Spleen (tissue), 11 donors: Measurements from ENCODE around the gene TEKT5. TPM values are rescaled to one million over a fixed set of nuclear protein-coding genes. Genes with fewer than 3 reads are reported as not detected.

ENCODE experiments used
- DNase-seq: peaks from one replicate; pipeline ENCODE4 v3.0.0-alpha.2; 2020
- H3K27ac ChIP-seq, 8 donors: fragments of 200-600 bp; sonication (generic) in 7 of 8; 1 replicate in 4 of 8; 2 replicates in 4 of 8; pipeline versions ENCODE4 v1.5.0 to v1.8.0; 2016 to 2021; ENCODE audit warnings: inconsistent platforms in 4 of 8, mild to moderate bottlenecking in 4 of 8, moderate library complexity in 1 of 8
- H3K27me3 ChIP-seq, 7 donors: fragments of 200-600 bp; sonication (generic) in 6 of 7; replicated peaks in 1 of 7; 1 replicate in 4 of 7; 2 replicates in 3 of 7; pipeline versions ENCODE4 v1.5.0 to v1.8.0; 2016 to 2021; ENCODE audit warnings: inconsistent platforms in 3 of 7, mild to moderate bottlenecking in 1 of 7
- H3K36me3 ChIP-seq, 6 donors: fragments of 200-600 bp; sonication (generic) in 5 of 6; 1 replicate in 4 of 6; 2 replicates in 2 of 6; pipeline versions ENCODE4 v1.5.0 to v1.8.0; 2016 to 2021; ENCODE audit warnings: inconsistent platforms in 2 of 6
- H3K4me1 ChIP-seq, 6 donors: fragments of 200-600 bp; sonication (generic) in 5 of 6; 1 replicate in 3 of 6; 2 replicates in 3 of 6; pipeline versions ENCODE4 v1.5.0 to v1.8.0; 2016 to 2021; ENCODE audit warnings: inconsistent platforms in 3 of 6
- H3K4me3 ChIP-seq, 8 donors: fragments of 200-600 bp; sonication (generic) in 7 of 8; 1 replicate in 4 of 8; 2 replicates in 4 of 8; pipeline versions ENCODE4 v1.5.0 to v1.8.0; 2016 to 2021; ENCODE audit warnings: inconsistent platforms in 4 of 8, mild to moderate bottlenecking in 4 of 8, moderate library complexity in 2 of 8
- H3K9me3 ChIP-seq, 8 donors: fragments of 200-600 bp; sonication (generic) in 7 of 8; 1 replicate in 4 of 8; 2 replicates in 4 of 8; pipeline versions ENCODE4 v1.5.0 to v1.8.0; 2016 to 2021; ENCODE audit warnings: inconsistent platforms in 4 of 8
- POLR2A ChIP-seq, 3 donors: fragments of 450-650 bp; IDR thresholded peaks; one replicate each; pipeline ENCODE4 v1.5.1; 2017; ENCODE audit warnings: antibody characterized with exemption in 3 of 3, mild to moderate bottlenecking in 1 of 3
- POLR2AphosphoS5 ChIP-seq, 3 donors: sonication (generic); formaldehyde crosslinking; IDR thresholded peaks; one replicate each; pipeline ENCODE4 v1.5.1; 2017; ENCODE audit warnings: antibody characterized with exemption in 3 of 3
- WGBS, 5 donors: extraction: QIAGEN DNeasy Blood & Tissue Kit in 3 of 5; methylation state at CpG; one replicate each; pipeline versions ENCODE4 v1.1.5 to v1.1.7; 2013 to 2018; 5-methylcytosine and 5-hydroxymethylcytosine counted together
- intact Hi-C: fragments of 100-400 bp; cut with DNase I; formaldehyde crosslinking; loops from one replicate; pipeline ENCODE4 v1.15.0; 2023; ENCODE audit warnings: low total_unique reads
- polyA plus RNA-seq, 3 donors: library from polyadenylated mRNA; stranded (reverse); fragments of 200-250 nt; gene quantifications; one replicate each; pipeline ENCODE4 v1.2.1, GENCODE V29; 2013
- total RNA-seq, 7 donors: library from RNA; depleted of rRNA in 3 of 7; stranded (reverse); fragments of >200 nt in 3 of 7; fragmentation: NEBNext Ultra II Directional in 4 of 7; extraction: Animal tissue kit (Norgen Biotek cat#: 25700) in 4 of 7; gene quantifications; one replicate each; pipeline versions ENCODE4 v1.1.0 to v1.2.1, GENCODE V29; 2016 to 2021
- TF ChIP-seq, protein P1 (sequence below), 11 experiments: fragments of 200-600 bp in 7 of 11; fragments of 450-650 bp in 4 of 11; sonication (generic) in 4 of 11; IDR thresholded peaks in 8 of 11; conservative IDR thresholded peaks in 3 of 11; 1 replicate in 7 of 11; 2 replicates in 4 of 11; pipeline versions ENCODE4 v1.4.0 to v1.8.0; 2016 to 2021; ENCODE audit warnings: antibody characterized with exemption in 11 of 11, inconsistent platforms in 4 of 11, mild to moderate bottlenecking in 1 of 11
- donor health status: healthy with polysubstance abuse.
- donor health status: DM: no; HTN: no; CAD: no; lungs with moderate emphysema.
- donor health status: DM: no; HTN: no; CAD: no.
- donor health status: Bipolar disorder and iron deficiency.
- donor health status: healthy.
- donor health status: DM: no; HTN: no; CAD: no.
- donor health status: DM: yes; HTN: yes; CAD: no.

Gene TEKT5
- total and polyA plus RNA-seq, 10 donors: 0.17 to 1.5 (median 0.43) TPM; not detected in 3

DNA sequence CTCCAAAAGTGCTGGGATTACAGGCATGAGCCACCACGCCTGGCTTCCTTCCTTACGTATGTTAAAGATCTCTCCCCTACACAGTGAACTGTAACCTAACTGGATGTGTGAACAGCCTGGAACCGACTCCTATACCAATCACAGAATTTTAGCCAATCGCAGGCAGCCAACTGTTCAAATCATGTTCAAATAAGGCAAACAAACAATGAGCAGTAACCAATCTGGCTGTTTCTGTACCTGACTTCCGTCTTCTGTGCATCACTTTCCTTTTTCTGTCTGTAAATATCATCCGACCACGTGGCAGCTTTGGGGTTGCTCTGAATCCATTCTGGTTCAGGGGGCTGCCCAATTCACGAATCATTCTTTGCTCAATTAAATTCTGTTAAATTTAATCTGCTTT lies 27.5 kb downstream of the TEKT5 start:
- no peak overlapping the region for H3K4me3 ChIP-seq
- intact Hi-C loops: no loop called here
- H3K27ac ChIP-seq: no peak overlapping the region
- WGBS, 5 donors: 84 to 94% (median 89%) methylated on average over 8 of the region's 8 CpGs
- no peaks in the 10 kb centered on the region for H3K9me3 ChIP-seq
- no peaks in the 10 kb centered on the region for H3K4me1 ChIP-seq
- no peaks in the 10 kb centered on the region for H3K36me3 ChIP-seq
- DNase-seq: no peak
- TF ChIP-seq, protein P1, sequence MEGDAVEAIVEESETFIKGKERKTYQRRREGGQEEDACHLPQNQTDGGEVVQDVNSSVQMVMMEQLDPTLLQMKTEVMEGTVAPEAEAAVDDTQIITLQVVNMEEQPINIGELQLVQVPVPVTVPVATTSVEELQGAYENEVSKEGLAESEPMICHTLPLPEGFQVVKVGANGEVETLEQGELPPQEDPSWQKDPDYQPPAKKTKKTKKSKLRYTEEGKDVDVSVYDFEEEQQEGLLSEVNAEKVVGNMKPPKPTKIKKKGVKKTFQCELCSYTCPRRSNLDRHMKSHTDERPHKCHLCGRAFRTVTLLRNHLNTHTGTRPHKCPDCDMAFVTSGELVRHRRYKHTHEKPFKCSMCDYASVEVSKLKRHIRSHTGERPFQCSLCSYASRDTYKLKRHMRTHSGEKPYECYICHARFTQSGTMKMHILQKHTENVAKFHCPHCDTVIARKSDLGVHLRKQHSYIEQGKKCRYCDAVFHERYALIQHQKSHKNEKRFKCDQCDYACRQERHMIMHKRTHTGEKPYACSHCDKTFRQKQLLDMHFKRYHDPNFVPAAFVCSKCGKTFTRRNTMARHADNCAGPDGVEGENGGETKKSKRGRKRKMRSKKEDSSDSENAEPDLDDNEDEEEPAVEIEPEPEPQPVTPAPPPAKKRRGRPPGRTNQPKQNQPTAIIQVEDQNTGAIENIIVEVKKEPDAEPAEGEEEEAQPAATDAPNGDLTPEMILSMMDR (IDR thresholded peaks at IDR 0.05 in 8 of 11, conservative IDR thresholded peaks at IDR 0.05 in 3 of 11): no peak
- TF ChIP-seq POLR2A (IDR thresholded peaks at IDR 0.05): no peak
- TF ChIP-seq POLR2AphosphoS5 (IDR thresholded peaks at IDR 0.05): no peak
- H3K27me3 ChIP-seq: no peaks in the 10 kb centered on the region

DNA sequence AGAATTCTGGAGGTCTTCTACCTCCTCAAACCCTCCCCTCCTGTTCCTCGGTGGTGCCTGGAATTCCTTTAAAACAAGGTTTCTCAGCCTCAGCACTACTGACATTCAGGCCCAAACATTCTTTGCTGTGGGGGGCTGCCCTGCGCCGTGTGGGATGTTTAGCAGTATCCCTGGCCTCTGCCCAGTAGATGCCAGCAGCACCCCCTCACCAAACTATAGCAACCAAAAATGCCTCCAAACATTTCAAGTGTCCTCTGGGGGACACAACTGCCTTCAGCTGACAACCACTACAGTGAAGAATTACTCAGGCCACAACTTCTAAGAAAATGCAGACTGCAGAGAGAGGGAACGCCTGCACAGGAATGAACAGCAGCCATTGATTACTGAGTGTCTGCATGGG lies 28.4 kb downstream of the TEKT5 start:
- Histone ChIP-seq H3K36me3 (no peaks in the 10 kb centered on the region), H3K9me3 (no peaks in the 10 kb centered on the region), H3K4me3 (no peak overlapping the region), H3K27me3 (no peaks in the 10 kb centered on the region), H3K27ac (no peak overlapping the region), H3K4me1 (no peaks in the 10 kb centered on the region)
- intact Hi-C loops: no loop called here
- no peak for DNase-seq
- TF ChIP-seq, protein P1 (IDR thresholded peaks at IDR 0.05 in 8 of 11, conservative IDR thresholded peaks at IDR 0.05 in 3 of 11): no peak
- TF ChIP-seq POLR2A (IDR thresholded peaks at IDR 0.05) (no peak), POLR2AphosphoS5 (IDR thresholded peaks at IDR 0.05) (no peak)
- 88 to 94% (median 92%) methylated on average over 4 of the region's 4 CpGs for WGBS, 5 donors

DNA sequence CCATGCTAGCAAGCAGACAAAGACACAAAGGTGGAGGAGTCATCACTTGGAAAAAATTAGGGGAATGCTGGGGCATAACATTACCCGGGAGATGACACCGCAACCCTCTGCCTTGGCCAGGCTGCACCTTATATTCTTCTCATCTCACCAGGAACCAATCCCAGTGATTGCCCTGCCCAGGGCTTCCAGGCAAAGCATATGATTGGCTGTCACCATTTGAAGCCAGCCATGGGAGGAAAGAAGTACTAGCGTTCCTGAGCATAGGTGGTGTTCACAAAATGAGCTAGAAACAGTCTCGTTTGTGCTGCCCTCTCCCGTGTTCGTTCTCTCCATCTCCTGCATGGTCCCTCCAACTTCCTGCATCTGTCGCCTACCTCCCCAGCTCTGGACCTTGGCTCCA lies 29.6 kb downstream of the TEKT5 start:
- no peaks in the 10 kb centered on the region for H3K9me3 ChIP-seq
- H3K4me1 ChIP-seq: no peaks in the 10 kb centered on the region
- TF ChIP-seq POLR2AphosphoS5 (IDR thresholded peaks at IDR 0.05) (no peak), POLR2A (IDR thresholded peaks at IDR 0.05) (no peak)
- TF ChIP-seq, protein P1 (IDR thresholded peaks at IDR 0.05 in 8 of 11, conservative IDR thresholded peaks at IDR 0.05 in 3 of 11): no peak
- H3K36me3 ChIP-seq: no peaks in the 10 kb centered on the region
- DNase-seq: no peak
- intact Hi-C loops: no loop called here
- H3K27me3 ChIP-seq: no peaks in the 10 kb centered on the region
- no peak overlapping the region for H3K4me3 ChIP-seq
- H3K27ac ChIP-seq: no peak overlapping the region
- WGBS, 5 donors: 74 to 89% (median 78%) methylated on average over 7 of the region's 7 CpGs

DNA sequence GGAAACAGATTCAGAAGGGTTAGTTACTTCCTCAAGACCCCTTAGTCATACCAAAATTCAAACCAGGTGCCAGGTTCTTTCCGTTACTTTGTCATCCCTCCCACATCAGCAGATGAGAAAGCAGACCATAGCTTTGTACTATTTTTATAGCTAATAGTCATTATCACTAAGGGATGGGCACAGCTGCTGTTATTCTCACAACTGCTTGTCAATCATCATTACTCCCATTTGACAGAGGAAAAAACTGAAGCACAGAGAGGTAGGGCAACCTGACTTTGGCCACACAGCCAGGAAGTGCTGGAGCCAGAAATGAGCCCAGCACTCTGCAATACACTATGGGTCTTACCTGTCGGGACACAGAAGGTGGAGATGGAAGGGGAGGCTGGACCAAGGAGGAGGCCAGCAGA lies 30.0 kb downstream of the TEKT5 start:
- Histone ChIP-seq H3K27ac (no peak overlapping the region), H3K27me3 (no peaks in the 10 kb centered on the region), H3K4me3 (no peak overlapping the region), H3K4me1 (no peaks in the 10 kb centered on the region), H3K9me3 (no peaks in the 10 kb centered on the region), H3K36me3 (no peaks in the 10 kb centered on the region)
- no peak for DNase-seq
- intact Hi-C loops: no loop called here
- WGBS, 5 donors: 80 to 90% (median 86%) methylated on average over 2 of the region's 2 CpGs
- TF ChIP-seq, protein P1 (IDR thresholded peaks at IDR 0.05 in 8 of 11, conservative IDR thresholded peaks at IDR 0.05 in 3 of 11): no peak
- TF ChIP-seq POLR2AphosphoS5 (IDR thresholded peaks at IDR 0.05): no peak
